Inferior parietal cortex (tissue), 1 donor: ENCODE results near the gene ERP27.

Experiments
- DNase-seq: peaks from one replicate; pipeline ENCODE4 v3.0.0-alpha.2; 2016; ENCODE audit errors: extremely low spot score

ERP27 gene

DNA sequence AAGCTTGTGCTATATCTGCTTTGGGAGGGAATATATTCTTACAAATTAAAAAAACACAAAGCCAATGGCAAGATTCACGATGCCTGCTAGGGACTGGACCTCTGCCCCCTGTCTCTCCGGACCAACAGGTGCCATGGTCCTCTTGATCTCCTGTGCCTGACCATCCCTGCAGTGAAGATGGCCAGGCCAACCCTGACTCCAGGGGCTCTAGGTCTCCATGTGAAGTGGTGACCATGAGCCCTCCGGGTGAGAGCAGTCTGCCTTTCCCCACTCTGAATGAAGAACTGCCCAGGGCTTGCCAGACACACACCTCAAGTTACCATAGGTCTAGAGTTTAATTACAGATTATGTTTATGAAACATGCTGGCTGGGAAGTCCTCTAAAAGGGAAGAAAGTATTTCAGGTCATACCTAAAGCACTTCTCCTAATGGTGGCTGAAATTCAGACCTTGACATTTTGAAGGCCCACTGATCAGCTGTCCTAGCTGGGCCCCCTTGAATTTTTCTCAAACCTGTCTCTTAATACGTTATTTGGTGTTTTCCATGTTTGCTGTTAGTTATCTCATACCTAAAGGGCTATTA lies 21.7 kb upstream of the ERP27 start:
- no peak for DNase-seq

DNA sequence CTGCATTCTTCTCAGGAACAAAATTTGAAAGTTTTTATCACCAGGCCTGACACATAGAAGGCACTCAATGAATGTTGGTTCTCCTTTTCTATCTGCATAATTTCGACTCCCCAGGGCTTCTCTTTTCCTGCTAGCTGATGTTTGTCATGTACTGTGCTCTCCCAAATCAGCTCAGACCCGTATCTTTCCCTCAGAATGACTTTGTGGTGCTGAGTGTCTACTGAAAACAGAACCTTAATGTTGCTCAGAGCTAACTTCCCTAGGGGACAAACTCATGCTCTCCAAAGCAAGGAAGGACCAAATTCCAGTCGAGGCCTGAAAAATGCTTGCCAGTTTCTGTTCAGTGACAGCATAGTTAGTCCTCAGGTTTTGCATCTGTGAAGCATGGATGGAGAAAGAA lies 21.1 kb upstream of the ERP27 start:
- no peak for DNase-seq

DNA sequence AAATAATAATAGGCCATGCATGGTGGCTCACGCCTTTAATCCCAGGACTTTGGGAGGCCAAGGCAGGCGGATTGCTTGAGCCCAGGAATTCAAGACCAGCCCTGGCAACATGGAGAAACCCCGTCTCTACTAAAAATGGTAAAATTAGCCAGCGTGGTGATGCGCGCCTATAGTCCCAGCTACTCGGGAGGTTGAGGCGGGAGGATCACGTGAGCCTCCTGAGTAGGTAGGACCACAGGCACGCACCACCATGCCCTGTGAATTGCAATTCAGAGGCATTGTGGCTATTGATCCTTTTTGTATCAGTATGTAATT lies 20.7 kb upstream of the ERP27 start:
- no peak for DNase-seq

DNA sequence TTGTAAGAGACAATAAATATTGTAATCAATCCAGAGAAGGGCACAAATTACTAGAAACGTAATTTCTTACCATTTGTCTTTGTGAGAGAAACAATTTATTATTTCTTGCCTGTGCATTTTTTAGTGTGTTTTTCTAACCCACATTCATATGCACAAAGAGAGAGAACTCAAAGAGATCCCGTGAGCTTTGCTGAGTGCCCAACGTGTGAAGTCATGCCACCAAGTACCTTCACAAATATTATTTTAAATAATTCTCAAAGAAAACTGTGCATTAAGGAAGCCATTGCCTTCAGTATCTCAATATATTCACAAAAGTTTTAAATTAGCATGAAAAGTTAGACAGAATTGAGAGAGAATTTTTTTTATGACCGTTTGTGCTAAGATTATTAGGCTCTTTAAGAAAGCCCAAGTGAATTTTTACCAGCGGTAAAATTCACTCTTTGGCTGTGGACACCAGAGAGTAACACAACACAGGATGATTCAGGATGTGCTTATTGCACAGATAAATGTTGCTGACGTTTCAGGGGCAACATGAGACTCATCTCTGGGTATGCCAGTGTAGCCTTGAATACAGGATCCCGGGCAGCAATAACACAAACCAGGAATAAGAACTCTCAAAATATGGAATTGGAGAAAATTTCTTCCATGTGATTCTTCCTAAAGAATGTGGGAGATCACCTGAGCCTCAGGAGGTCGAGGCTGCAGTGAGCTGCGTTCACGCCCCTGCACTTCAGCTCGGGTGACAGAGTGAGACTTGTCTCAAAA lies 20.2 kb upstream of the ERP27 start:
- DNase-seq: no peak

DNA sequence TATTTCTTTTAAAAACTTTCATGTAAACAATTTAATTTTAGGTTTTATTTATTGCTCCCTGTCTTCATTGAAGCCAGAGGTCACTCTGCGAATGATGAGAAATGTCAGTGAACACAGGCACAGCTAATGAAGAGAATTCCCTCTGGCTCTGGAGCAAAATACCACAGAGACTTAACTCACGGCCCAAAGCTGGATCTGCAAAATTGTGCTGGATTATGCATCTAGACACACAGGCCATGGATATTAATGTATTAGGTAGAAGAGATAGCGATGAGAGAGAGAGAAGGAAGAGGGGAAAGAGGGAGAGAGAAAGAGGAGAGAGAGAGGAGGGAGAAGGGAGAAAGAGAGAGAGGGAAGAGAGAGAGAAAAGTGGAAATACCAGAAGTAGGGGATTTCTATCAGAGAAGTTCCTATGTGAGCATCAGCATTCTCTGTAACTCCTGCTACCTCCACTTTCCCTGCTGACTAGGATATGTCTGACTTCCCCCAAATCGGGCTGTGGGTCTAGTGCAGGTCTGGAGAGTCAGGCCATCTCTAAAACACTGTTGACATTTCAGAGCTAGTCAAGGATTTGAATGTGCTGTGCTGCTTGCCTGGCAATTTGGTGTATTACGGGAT lies 19.3 kb upstream of the ERP27 start:
- no peak for DNase-seq

DNA sequence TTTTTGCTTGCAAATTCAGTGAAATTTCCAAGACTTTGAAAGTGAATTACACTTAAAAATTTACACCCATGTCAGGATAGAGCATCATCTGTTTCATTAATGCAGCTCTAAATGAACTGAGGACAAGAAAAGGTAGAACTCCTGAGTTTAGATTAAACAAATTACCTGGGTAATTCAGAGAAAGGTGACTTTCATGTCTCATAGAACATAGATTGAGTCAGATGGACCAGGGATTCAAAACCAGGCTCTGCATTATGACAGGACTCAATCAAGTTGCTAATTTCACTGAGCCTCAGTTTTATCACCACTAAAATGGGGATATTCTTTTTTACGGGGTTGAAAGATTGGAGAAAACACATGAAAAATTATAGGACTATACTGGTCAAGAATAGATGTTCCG lies 18.6 kb upstream of the ERP27 start:
- no peak for DNase-seq

DNA sequence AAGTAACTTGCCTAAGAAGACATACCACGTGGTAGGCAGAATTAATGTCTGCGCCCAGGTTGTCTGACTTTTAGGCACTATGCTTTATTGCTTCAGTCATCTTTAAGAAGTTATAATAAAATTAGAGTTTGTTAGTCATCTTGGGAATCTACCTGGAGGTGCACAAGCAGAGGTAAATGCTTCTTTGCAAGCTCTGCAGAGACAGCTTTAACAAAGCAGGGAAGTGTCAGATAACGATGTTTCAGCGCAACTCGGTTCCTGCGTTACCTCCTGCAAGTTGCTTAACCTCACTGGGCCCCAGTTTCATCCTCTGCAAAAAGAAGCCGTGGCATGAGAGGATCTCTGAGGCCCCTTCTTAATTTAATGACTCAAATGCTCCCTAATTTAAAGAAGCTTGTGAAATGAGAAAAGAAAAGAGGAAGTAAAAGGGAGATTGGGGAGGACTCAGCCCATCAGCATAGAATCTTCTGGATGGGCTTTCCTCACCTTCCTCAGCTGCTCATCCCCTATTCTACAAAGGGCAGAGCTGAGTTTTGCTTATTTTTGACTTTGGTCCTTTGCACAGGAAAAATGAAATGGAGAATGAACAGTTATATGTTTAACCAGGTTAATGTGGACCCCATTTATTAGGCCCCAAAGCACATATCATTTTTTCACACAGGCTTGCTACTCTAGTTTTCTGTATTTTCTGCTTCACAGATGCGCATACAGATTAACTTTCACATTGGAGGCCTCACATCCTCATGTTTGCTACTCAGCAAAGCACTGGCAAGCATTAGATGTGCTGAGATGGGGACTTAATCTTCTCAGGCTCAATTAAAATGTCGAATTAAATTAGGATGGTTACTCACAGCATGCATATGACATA lies 17.9 kb upstream of the ERP27 start:
- no peak for DNase-seq

DNA sequence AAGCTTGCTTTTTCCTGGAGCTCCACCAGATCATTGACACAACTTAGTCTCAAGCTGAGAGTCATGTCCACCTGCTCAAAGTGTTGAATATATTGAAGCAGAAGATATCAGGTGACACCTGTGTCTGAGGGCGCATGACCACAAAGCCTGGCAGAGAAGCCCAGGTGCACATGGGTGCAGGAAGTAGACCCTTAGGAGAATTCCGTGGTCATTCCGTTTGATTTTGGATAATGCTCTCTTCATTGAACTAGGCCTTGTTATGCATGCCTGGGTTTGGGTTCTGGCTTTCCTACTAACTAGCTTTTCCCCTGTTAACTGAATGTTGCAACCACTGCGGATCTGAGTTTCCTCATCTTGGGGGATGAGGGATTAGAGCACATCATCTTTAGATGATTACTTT lies 15.9 kb upstream of the ERP27 start:
- DNase-seq: no peak

DNA sequence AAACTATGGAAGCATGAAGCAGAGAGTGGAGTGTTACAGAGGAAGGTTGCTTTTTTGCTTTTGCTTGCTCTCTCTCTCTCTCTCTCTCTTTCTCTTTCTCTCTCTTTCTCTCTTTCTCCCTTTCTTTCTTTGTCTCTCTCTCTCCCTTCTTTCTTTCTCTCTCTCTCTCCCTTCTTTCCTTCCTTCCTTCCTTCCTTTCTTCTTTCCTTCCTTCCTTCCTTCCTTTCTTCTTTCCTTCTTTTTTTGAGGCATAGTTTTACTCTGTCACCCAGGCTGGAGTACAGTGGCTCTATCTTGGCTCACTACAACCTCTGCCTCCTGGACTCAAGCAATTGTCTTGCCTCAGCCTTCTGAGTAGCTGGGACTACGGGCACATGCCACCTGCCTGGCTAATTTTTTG lies 15.4 kb upstream of the ERP27 start:
- no peak for DNase-seq

DNA sequence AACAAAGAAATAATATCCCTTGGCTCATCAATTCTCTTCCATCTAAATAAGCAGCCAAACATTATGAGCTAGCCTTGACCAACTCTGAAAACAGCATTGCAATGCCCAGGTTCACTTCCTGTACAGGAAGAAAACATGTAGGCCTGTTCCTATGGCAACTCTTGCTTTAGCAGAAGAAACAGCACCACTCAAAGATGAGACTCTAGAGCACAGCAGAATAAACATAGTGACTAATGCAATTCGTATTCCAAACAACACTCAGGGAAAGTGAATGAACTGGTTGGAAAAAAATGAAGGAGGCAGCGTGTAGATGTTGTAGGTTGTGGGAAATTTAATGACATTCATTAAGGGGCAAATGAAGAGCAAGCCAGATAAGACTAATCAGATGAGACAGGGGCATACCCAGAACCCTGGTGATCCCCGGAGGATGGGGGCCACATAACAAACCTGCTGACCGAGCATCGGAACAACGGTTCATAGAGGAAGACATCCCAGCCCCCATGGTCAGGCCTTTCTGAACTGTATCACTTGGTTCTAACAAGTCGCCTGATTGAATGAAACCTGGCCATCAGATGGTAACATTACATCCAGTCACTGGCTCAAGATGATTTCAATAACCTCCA lies 14.1 kb upstream of the ERP27 start:
- DNase-seq: peak; percentile 44

DNA sequence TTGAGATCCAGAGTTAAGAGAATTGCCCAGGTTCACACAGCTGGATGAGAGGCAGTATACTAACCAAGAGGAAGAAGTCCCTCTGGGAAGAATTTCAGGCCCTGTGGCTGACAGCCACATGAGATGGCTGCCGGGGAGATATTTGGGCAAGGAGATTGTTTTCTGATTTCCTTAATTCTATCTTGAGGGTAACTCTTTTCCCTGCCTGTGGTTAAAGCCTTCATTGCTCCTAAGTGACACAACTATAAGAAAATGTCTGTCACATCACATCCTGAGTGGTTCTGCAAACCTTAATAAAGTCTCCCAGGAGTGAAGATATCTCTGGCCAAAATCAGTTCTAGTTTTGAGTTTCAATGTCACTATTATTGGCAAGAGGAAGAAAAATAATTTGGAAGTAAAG lies 13.5 kb upstream of the ERP27 start:
- no peak for DNase-seq

DNA sequence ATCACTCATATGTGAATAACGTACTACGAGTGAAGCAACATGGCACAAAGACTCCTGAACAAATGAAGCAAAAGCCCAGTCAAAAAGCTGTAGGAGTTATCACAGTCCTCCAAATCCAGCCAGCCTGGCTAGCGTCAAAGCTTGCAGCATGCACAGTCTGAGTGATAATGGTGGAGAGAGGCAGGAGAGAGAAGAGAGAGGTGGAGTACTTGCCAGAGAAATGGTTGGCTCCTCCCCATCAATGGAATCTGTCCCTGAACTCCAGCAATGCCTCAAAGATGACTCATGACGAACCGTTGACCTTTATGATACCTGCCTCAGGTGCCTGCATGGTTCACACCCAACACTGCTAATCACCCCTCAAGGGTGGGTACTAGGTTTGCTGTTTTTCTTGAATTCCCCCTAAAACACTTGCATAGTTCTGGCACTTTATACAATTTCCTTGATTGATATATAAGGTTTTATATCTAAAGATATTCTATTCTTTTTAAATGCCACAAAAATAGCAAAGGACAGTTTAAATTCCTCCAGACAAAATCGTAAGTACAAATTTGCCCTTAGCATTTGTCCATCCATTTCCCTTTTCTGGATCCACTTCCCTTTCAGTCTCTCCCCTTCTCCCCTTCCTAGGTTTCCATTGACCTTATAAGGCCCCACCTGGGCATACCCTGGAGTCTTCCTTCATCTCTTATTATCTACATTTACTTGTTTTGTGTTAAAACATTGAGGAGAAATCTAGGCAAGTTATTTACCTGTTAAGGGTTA lies 12.8 kb upstream of the ERP27 start:
- no peak for DNase-seq

DNA sequence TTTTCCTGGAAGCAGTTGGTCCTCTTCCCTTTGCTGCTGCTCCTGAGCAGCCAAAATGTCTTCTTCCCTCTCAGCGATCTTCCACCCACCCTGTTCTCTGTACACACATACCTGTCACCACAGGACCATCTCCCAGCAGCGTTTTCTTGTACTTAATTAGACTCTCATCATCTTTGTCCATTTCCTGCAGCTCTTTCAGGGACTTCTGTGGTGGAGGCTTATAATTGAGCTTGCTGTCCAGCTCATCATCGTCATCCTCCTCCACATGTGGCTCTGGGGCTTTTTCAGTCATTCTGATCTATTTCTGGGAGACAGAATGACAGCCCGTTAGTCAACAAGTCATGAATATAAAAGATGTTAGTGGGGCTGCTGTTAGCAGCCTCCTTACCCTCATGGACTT lies 12.1 kb upstream of the ERP27 start:
- no peak for DNase-seq

DNA sequence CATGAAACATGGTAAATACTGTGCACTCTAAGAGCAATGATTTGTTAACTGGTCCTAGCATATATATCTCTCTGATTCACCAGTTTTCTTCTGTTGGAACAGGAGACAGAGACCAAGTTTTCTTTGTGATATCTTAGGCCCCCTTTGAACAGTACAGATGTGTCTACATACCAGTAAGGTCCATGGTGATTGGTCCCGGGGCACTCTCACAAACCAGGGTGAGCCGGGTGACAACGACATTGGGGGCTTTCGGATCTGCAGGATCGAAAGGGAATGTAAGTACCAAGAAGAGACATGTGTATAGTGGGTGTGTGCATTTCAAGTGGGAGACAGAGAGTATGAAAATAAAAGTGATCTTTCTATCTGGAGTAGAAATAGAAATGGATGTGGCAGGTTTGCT lies 11.3 kb upstream of the ERP27 start:
- no peak for DNase-seq

DNA sequence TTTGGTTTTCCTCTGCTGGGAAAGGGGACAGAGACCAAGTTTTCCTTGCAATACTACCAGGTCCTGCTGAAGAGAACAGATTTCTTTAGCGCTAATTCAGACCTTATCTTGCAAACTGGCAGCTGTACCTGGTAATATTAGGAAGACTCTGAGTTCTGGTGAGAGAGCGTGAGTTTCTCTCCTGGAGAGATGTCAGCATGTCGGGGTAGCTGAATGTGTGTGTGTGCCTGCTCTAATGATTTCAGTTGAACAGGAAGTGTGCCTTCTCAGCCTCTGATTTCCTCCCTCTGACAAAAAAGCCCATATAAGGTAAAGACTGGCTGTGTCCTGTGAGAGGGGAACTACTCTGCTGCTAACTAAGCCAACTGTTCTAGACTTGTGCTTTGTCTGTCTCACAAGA lies 10.3 kb upstream of the ERP27 start:
- no peak for DNase-seq

DNA sequence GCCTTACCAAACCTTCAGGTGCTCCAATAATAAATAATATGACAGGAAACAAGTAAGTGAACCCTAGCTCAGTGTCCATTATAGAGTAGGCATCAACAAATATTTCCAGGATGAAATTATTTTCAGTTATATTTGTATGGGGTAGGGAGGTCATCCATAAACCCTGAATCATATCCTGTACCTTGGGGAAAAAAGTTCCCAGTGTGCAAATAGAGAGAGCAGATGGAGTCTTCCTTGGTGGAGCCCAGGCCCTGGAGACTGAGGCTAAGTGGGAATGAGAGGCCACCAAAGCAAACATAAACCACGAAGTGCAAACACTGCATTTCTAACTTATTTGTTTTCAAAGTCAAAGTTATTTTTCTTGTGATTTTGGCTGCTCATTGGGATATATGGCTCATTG lies 8.5 kb upstream of the ERP27 start:
- DNase-seq: no peak

DNA sequence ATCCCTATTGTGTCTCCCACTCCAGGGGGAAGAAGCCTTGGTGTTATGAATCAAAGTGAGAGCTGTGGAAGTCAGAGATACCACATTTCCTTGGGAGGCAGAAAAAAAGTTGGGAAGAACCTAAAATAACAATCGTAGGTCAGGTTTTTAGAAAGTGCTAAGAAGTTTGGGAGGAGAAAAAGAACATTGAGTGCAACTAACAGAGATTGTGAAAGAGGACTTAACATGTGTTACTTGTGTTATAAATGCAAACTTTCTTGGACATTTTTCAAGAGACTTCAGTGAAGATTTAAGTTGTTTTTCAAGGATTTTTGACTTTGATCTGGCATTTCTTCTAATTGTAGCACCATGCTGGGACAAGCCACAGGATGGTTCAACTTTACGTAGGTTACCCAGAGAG lies 7.8 kb upstream of the ERP27 start:
- DNase-seq: peak; percentile 42

DNA sequence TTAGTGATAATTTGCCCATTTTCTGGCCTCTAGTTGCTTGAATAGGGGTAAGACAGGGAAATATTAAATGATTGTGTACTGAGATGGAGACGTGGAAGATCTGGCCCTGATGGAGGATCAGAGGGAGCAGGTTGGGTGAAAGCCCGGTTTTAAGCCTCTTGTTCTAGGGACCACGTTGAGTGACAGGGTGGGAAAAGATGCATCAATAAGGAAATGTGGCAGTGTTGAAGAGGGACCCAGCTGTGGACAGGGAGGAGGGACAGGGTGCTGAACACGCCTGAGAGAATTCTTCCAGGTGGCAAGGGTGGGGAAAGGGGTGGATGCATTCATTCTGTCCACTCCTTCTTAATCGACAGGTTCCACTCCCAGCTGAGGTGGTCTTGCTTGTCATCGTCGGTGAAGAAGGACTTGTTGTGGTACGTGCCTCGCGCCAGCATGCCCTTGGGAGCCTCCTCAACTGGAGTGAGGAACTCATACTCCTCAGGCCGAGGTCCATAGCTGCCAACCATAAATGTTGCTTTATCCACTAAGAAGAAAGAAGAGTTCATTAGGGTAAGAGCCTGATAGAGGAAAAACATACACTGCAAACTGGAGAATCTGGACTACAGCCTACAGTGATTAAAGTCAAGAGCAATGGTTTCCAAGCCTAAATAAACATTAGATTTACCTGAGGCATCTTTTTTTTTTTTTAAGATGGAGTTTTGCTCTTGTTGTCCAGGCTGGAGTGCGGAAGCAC lies 4.0 kb upstream of the ERP27 start:
- DNase-seq: no peak

DNA sequence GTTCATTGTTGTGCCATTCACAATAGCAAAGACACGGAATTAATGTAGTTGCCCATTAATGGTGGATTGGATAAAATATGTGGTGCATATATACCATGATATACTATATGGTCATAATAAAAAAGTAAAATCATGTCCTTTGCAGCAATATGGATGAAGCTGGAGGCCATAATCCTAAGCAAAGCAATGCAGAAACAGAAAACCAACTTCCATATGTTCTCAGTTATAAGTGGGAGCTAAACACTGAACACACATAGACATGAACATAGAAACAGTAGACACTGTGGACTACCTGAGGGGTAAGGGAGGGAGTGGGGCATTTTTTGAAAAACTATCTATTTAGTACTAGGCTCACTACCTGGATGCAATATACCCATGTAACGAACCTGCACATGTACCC lies 3.0 kb upstream of the ERP27 start:
- DNase-seq: no peak

DNA sequence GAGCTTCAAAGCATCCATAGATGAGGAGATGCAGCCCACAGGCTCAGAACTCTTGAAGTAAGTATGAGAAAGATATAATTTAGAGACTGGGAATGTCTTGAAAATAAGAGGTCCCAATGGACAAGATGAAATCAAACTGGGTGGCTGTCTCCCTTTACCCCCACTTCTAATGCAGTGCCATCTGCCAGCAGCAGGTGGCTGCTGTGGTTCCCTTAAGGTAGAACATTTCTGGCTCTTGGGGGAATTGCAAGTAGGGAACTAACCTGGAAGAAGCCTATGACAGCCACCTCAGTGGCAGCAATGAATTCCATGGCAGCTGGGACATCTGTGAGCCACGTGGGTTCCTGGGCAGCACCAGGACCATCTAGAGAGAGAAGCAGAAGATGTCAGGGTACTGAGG lies 648 bp downstream of the ERP27 start:
- no peak for DNase-seq

DNA sequence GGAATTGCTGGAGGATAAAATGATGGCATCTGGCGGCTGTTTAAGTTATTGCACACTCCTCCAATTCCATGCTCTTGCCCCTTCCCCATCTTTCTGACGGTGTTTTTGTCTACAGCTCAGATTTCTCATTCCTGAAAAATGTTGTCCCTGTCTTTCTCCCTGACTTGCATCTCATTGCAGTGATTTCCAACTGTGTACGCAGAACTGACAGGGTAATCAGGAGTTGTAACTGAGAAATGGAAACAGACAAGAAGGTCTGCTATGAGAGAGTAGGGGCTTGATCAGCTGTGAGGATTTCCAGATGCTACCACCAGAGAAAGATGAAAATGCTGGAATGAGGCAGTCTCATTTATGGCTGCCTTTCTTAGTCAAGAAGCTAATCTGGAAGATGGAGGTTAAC lies 1.3 kb downstream of the ERP27 start:
- DNase-seq: no peak
